Parathyroid adenoma (tissue), 2 donors: Measurements from ENCODE around the gene CEP44.
"Not testable (repeated sequence)": the region's sequence is repeated elsewhere in the genome, so short reads cannot be mapped to it uniquely, and the experiment has no call there.

Source experiments
- H2AFZ ChIP-seq: fragments of 300-600 bp; sonication (generic); one replicate; pipeline ENCODE4 v1.7.0; 2017; ENCODE audit warnings: antibody characterized with exemption, mild to moderate bottlenecking
- H3K27ac ChIP-seq: fragments of 300-600 bp; sonication (generic); one replicate; pipeline ENCODE4 v1.7.0; 2017
- H3K27me3 ChIP-seq: fragments of 300-600 bp; sonication (generic); one replicate; pipeline ENCODE4 v1.7.0; 2017; ENCODE audit warnings: low read length; ENCODE audit not compliant: control insufficient read depth, insufficient read depth
- H3K36me3 ChIP-seq: fragments of 300-600 bp; sonication (generic); one replicate; pipeline ENCODE4 v1.7.0; 2017; ENCODE audit warnings: low read length; ENCODE audit not compliant: control insufficient read depth, insufficient read depth
- H3K4me1 ChIP-seq: fragments of 300-600 bp; sonication (generic); one replicate; pipeline ENCODE4 v1.7.0; 2017; ENCODE audit warnings: control low read depth
- H3K4me2 ChIP-seq: fragments of 300-600 bp; sonication (generic); one replicate; pipeline ENCODE4 v1.7.0; 2017; ENCODE audit warnings: low read length
- H3K4me3 ChIP-seq: fragments of 300-600 bp; sonication (generic); one replicate; pipeline ENCODE4 v1.7.0; 2017; ENCODE audit warnings: low read depth, low read length
- H3K79me2 ChIP-seq: fragments of 300-600 bp; sonication (generic); one replicate; pipeline ENCODE4 v1.7.0; 2017; ENCODE audit warnings: control low read depth
- H3K9ac ChIP-seq: fragments of 300-600 bp; sonication (generic); one replicate; pipeline ENCODE4 v1.7.0; 2017; ENCODE audit warnings: mild to moderate bottlenecking
- H3K9me3 ChIP-seq: fragments of 300-600 bp; sonication (generic); one replicate; pipeline ENCODE4 v1.7.0; 2017; ENCODE audit warnings: low read length; ENCODE audit not compliant: control insufficient read depth
- TF ChIP-seq, protein P1 (sequence below): fragments of 300-600 bp; sonication (generic); IDR thresholded peaks from one replicate; pipeline ENCODE4 v1.7.0; 2017; ENCODE audit warnings: antibody characterized with exemption, mild to moderate bottlenecking
- donor health status: primary hyperparathyroidism.

The CEP44 gene

GRCh38 chr4:174358410-174358809 is 74.7 kb downstream of the CEP44 start:
- TF ChIP-seq, protein P1, sequence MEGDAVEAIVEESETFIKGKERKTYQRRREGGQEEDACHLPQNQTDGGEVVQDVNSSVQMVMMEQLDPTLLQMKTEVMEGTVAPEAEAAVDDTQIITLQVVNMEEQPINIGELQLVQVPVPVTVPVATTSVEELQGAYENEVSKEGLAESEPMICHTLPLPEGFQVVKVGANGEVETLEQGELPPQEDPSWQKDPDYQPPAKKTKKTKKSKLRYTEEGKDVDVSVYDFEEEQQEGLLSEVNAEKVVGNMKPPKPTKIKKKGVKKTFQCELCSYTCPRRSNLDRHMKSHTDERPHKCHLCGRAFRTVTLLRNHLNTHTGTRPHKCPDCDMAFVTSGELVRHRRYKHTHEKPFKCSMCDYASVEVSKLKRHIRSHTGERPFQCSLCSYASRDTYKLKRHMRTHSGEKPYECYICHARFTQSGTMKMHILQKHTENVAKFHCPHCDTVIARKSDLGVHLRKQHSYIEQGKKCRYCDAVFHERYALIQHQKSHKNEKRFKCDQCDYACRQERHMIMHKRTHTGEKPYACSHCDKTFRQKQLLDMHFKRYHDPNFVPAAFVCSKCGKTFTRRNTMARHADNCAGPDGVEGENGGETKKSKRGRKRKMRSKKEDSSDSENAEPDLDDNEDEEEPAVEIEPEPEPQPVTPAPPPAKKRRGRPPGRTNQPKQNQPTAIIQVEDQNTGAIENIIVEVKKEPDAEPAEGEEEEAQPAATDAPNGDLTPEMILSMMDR: no peak
- Histone ChIP-seq H3K36me3 (no peaks in the 10 kb centered on the region), H3K27ac (no peak overlapping the region), H3K4me3 (no peak overlapping the region), H3K9ac (no peak overlapping the region), H2AFZ (no peak overlapping the region), H3K4me2 (no peak overlapping the region), H3K79me2 (no peaks in the 10 kb centered on the region), H3K4me1 (no peaks in the 10 kb centered on the region), H3K27me3 (no peaks in the 10 kb centered on the region), H3K9me3 (no peaks in the 10 kb centered on the region)

GRCh38 chr4:174358829-174359228 is 75.1 kb downstream of the CEP44 start:
- Histone ChIP-seq H3K9me3 (no peaks in the 10 kb centered on the region), H3K27me3 (no peaks in the 10 kb centered on the region), H2AFZ (no peak overlapping the region), H3K79me2 (no peaks in the 10 kb centered on the region), H3K4me3 (no peak overlapping the region), H3K4me1 (no peaks in the 10 kb centered on the region), H3K4me2 (no peak overlapping the region), H3K36me3 (no peaks in the 10 kb centered on the region), H3K9ac (no peak overlapping the region), H3K27ac (no peak overlapping the region)
- TF ChIP-seq, protein P1: no peak

DNA sequence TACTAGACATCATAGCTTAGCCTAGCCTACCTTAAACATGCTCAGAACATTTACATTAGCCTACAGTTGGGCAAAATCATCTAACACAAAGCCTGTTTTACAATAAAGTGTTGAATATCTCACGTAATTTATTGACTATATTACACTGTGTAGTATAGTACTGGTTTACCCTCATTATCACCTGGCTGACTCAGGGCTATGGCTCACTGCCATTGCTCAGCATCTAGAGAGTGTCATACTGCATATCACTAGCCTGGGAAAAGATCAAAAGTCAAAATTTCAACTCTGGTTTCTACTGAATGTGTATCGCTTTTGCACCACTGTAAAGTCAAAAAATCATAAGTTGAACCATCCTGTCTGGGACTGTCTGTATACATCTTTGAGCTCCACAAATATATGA is 78.6 kb downstream of the CEP44 start:
- no peak overlapping the region for H2AFZ ChIP-seq
- H3K27ac ChIP-seq: no peak overlapping the region
- no peaks in the 10 kb centered on the region for H3K27me3 ChIP-seq
- no peaks in the 10 kb centered on the region for H3K4me1 ChIP-seq
- no peaks in the 10 kb centered on the region for H3K79me2 ChIP-seq
- H3K4me3 ChIP-seq: no peak overlapping the region
- no peaks in the 10 kb centered on the region for H3K9me3 ChIP-seq
- no peaks in the 10 kb centered on the region for H3K36me3 ChIP-seq
- no peak overlapping the region for H3K4me2 ChIP-seq
- no peak overlapping the region for H3K9ac ChIP-seq
- TF ChIP-seq, protein P1: no peak

- not testable (repeated sequence) for H2AFZ ChIP-seq, H3K9me3 ChIP-seq, H3K9ac ChIP-seq, H3K27ac ChIP-seq, H3K27me3 ChIP-seq, H3K4me1 ChIP-seq, H3K36me3 ChIP-seq, H3K4me2 ChIP-seq, H3K79me2 ChIP-seq, H3K4me3 ChIP-seq
These were observed 80.1 kb downstream of the CEP44 start for GRCh38 chr4:174363782-174364181.

DNA sequence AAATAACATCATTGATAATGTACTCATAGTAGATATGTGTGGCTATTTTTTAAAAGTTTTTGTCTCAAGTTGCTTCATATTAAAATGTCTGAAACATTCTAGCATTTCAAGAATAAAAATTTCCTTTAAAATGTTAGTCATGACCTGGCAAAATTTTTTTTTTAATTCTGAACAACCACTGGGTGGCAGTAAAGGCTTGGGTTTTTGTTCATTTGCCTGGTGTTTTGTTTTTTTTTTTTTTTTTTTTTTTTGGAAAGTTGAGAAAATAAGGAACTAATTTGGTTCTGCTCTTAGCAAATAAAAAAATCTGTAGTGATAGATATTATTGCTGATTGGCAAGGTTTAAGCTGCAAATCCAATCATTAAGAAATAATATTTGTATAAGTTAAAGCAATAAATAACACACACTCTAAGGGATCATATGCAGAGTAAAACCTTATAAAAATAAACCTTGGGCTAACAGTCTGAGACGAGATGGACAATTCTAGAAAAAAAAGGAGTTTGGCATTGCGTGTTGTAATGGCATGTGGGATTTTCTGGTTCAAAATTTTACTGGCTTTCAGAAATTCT is 81.4 kb downstream of the CEP44 start:
- no peak overlapping the region for H3K27ac ChIP-seq
- H3K36me3 ChIP-seq: no peaks in the 10 kb centered on the region
- no peaks in the 10 kb centered on the region for H3K79me2 ChIP-seq
- H3K27me3 ChIP-seq: no peaks in the 10 kb centered on the region
- H3K4me1 ChIP-seq: no peaks in the 10 kb centered on the region
- H3K9me3 ChIP-seq: no peaks in the 10 kb centered on the region
- H3K4me2 ChIP-seq: no peak overlapping the region
- H2AFZ ChIP-seq: no peak overlapping the region
- no peak overlapping the region for H3K4me3 ChIP-seq
- no peak overlapping the region for H3K9ac ChIP-seq
- TF ChIP-seq, protein P1: no peak
